ENCODE results near the gene PI4K2A.
"Not testable (repeated sequence)": the region's sequence is repeated elsewhere in the genome, so short reads cannot be mapped to it uniquely, and the experiment has no call there.

PI4K2A gene

DNA sequence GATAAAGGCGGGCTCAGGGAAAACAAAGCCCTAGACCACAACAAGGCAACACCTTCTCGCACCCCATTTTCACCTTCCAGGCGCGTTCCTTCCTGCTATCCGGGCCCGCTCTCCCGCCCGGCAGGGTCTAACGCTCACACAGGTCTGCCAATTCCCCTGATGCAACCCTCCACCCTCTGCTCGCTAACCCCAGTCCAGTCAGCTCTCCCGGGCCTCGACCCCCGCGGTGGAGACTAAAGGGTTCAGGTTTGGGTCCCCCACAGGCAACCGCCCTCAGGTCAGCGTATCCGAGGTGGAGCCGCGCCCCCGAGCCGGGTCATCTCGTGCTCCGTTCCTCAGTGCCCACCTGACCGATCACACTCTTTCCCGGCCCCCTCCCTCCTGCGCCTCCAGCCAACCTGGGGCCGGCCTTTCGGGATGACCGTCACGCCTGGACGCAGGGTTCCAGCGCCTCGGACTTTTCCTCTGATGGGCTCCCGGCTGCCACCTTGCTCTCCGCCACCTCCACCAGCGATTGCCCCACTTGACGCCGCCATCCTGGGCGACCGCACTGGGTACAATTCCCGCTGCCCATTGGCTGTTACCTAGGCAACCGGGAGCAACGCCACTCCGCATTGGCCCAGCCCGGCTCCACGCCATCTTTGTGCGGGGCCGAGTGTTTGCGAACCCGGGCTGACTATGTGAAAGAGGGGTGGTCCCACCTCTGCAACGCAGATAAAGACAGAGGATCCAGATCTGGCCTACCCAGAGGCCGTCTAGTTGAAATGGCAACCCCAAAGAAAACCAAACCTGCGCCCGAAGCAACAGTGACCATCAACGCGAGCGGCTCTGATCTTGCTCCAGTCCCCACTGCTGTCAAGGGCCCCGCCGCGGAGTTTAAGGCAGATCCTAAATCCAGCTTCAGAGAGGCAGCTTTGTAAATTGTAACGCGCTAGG, 7.3 kb upstream of the PI4K2A start, which contains the start of gene MORN4:
TSS of gene MORN4 (minus strand) at position 552 of the 936 bp plus-strand sequence. CDS start 13,847 bp downstream, outside the sequence.
- Histone ChIP-seq H3K4me2 (ENCODE audit: low read depth, low read length, poor library complexity, severe bottlenecking) (no peak within 1 kb of the TSS), H3K9me3 (ENCODE audit: insufficient read depth, low read length) (no peaks in the 10 kb centered on the region), H3K27ac (ENCODE audit: low read depth, low read length) (no peak within 1 kb of the TSS), H2AFZ (ENCODE audit: low read depth, low read length, severe bottlenecking) (no peak within 1 kb of the TSS), H4K20me1 (ENCODE audit: low read depth, low read length) (no peaks in the 10 kb centered on the region), H3K36me3 (ENCODE audit: low read length) (no peaks in the 10 kb centered on the region), H3K79me2 (ENCODE audit: insufficient read depth, low read length) (no peaks in the 10 kb centered on the region), H3K9ac (ENCODE audit: low read length) (no peak within 1 kb of the TSS), H3K4me3 (ENCODE audit: insufficient read depth, low read length, poor library complexity, severe bottlenecking) (no peak within 1 kb of the TSS), H3K9me2 (replicated peaks; ENCODE audit: insufficient read depth, low read length) (no peaks in the 10 kb centered on the region), H3F3A (ENCODE audit: insufficient read depth) (no peaks in the 10 kb centered on the region), H3K27me3 (ENCODE audit: low read length) (no peaks in the 10 kb centered on the region)
- TF ChIP-seq CTCF (IDR thresholded peaks at IDR 0.05; ENCODE audit: insufficient read depth, low read length, poor library complexity, severe bottlenecking) (no peak), EZH2phosphoT487 (conservative IDR thresholded peaks at IDR 0.05; ENCODE audit: low read length) (no peak)

GRCh38 chr10:97633921-97634320, 6.5 kb upstream of the PI4K2A start:
- no peak overlapping the region for H3K4me3 ChIP-seq (ENCODE audit: insufficient read depth, low read length, poor library complexity, severe bottlenecking)

DNA sequence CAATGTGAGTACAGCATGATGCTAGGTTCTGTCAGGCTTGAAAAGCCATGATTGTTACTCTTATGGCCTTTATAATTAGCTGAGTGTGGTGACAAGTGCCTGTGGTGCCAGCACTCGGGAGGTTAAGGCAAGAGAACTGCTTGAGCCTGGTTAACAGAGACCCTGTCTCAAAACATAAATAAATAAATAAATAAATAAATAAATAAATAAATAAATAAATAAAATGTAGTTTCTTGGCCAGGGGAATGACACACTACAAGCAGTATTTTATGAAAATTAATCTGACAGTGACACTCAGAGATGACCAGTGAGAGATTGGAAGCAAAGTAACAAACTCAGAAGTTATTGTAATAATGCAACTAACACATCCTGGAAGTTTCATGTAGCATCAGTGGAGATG, 4.9 kb upstream of the PI4K2A start:
- no peaks in the 10 kb centered on the region for H4K20me1 ChIP-seq (ENCODE audit: low read depth, low read length)

More at GRCh38 chr10:97633921-97634320, 6.5 kb upstream of the PI4K2A start:
- no peaks in the 10 kb centered on the region for H3K27me3 ChIP-seq (ENCODE audit: low read length)
- no peaks in the 10 kb centered on the region for H3K9me3 ChIP-seq (ENCODE audit: insufficient read depth, low read length)
- H3K36me3 ChIP-seq (ENCODE audit: low read length): no peaks in the 10 kb centered on the region
- no peaks in the 10 kb centered on the region for H3K79me2 ChIP-seq (ENCODE audit: insufficient read depth, low read length)
- no peaks in the 10 kb centered on the region for H3K9me2 ChIP-seq (replicated peaks; ENCODE audit: insufficient read depth, low read length)
- no peak overlapping the region for H2AFZ ChIP-seq (ENCODE audit: low read depth, low read length, severe bottlenecking)
- TF ChIP-seq CTCF (IDR thresholded peaks at IDR 0.05; ENCODE audit: insufficient read depth, low read length, poor library complexity, severe bottlenecking) (no peak), EZH2phosphoT487 (conservative IDR thresholded peaks at IDR 0.05; ENCODE audit: low read length) (no peak)
- no peak overlapping the region for H3K4me2 ChIP-seq (ENCODE audit: low read depth, low read length, poor library complexity, severe bottlenecking)
- H4K20me1 ChIP-seq (ENCODE audit: low read depth, low read length): no peaks in the 10 kb centered on the region
- no peak overlapping the region for H3K9ac ChIP-seq (ENCODE audit: low read length)
- H3F3A ChIP-seq (ENCODE audit: insufficient read depth): no peaks in the 10 kb centered on the region
- no peak overlapping the region for H3K27ac ChIP-seq (ENCODE audit: low read depth, low read length)

GRCh38 chr10:97639090-97639489, 1.4 kb upstream of the PI4K2A start:
- not testable (repeated sequence) for H3K9ac ChIP-seq (ENCODE audit: low read length); H3F3A ChIP-seq (ENCODE audit: insufficient read depth); H4K20me1 ChIP-seq (ENCODE audit: low read depth, low read length); H3K27me3 ChIP-seq (ENCODE audit: low read length); H3K4me3 ChIP-seq (ENCODE audit: insufficient read depth, low read length, poor library complexity, severe bottlenecking); H2AFZ ChIP-seq (ENCODE audit: low read depth, low read length, severe bottlenecking); H3K9me2 ChIP-seq (replicated peaks; ENCODE audit: insufficient read depth, low read length); H3K27ac ChIP-seq (ENCODE audit: low read depth, low read length); H3K9me3 ChIP-seq (ENCODE audit: insufficient read depth, low read length); H3K36me3 ChIP-seq (ENCODE audit: low read length); H3K79me2 ChIP-seq (ENCODE audit: insufficient read depth, low read length); H3K4me2 ChIP-seq (ENCODE audit: low read depth, low read length, poor library complexity, severe bottlenecking)

More for the DNA sequence above, 4.9 kb upstream of the PI4K2A start:
- H3K4me3 ChIP-seq (ENCODE audit: insufficient read depth, low read length, poor library complexity, severe bottlenecking): no peak overlapping the region
- H3K27ac ChIP-seq (ENCODE audit: low read depth, low read length): no peak overlapping the region
- H3F3A ChIP-seq (ENCODE audit: insufficient read depth): no peaks in the 10 kb centered on the region
- no peak overlapping the region for H2AFZ ChIP-seq (ENCODE audit: low read depth, low read length, severe bottlenecking)
- H3K79me2 ChIP-seq (ENCODE audit: insufficient read depth, low read length): no peaks in the 10 kb centered on the region
- no peaks in the 10 kb centered on the region for H3K9me3 ChIP-seq (ENCODE audit: insufficient read depth, low read length)
- no peak overlapping the region for H3K9ac ChIP-seq (ENCODE audit: low read length)
- no peaks in the 10 kb centered on the region for H3K9me2 ChIP-seq (replicated peaks; ENCODE audit: insufficient read depth, low read length)
- no peak overlapping the region for H3K4me2 ChIP-seq (ENCODE audit: low read depth, low read length, poor library complexity, severe bottlenecking)
- TF ChIP-seq EZH2phosphoT487 (conservative IDR thresholded peaks at IDR 0.05; ENCODE audit: low read length): no peak
- TF ChIP-seq CTCF (IDR thresholded peaks at IDR 0.05; ENCODE audit: insufficient read depth, low read length, poor library complexity, severe bottlenecking): no peak
- no peaks in the 10 kb centered on the region for H3K27me3 ChIP-seq (ENCODE audit: low read length)
- H3K36me3 ChIP-seq (ENCODE audit: low read length): no peaks in the 10 kb centered on the region
